UCSD-AML1 (cell line): Measurements from ENCODE around the gene KNTC1.
"Not testable (repeated sequence)": the region's sequence is repeated elsewhere in the genome, so short reads cannot be mapped to it uniquely, and the experiment has no call there.

Source experiments
- DNase-seq: peaks from one replicate; lab custom pipeline; 2025; ENCODE audit not compliant: unreplicated experiment; lab: John Stamatoyannopoulos, UW

Gene KNTC1

GRCh38 chr12:122635471-122635870, 108.4 kb downstream of the KNTC1 start:
- no peak for DNase-seq

DNA sequence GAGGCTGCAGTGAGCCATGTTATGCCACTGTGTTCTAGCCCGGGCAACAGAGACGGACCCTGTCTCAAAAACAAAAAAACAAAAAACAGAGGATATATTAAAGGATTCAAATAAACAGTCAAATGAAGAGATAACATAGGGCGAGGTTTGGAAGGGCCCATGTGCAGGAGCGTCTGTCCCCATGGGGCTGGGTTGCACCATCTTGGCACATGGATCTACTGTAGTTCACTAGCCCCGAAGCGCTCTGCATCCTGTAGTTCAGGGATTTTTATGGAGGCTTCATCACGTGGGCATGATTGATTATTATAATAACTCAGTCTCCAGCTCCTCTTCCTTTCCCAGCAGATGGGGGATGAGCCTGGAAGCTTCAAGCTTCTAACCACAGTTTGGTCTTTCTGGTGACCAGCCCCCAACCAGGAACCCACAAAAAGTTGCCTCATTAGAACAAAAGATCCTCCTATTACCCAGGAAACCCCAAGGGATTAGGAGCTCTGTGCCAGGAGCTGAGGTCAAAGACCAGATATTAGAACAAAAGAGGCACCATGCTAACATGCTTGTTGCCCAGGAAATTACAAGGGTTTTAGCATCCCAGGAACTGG, 116.3 kb downstream of the KNTC1 start:
- no peak for DNase-seq

- DNase-seq, result peak; percentile 44
These were observed 119.6 kb downstream of the KNTC1 start for GRCh38 chr12:122646517-122647217.

DNA sequence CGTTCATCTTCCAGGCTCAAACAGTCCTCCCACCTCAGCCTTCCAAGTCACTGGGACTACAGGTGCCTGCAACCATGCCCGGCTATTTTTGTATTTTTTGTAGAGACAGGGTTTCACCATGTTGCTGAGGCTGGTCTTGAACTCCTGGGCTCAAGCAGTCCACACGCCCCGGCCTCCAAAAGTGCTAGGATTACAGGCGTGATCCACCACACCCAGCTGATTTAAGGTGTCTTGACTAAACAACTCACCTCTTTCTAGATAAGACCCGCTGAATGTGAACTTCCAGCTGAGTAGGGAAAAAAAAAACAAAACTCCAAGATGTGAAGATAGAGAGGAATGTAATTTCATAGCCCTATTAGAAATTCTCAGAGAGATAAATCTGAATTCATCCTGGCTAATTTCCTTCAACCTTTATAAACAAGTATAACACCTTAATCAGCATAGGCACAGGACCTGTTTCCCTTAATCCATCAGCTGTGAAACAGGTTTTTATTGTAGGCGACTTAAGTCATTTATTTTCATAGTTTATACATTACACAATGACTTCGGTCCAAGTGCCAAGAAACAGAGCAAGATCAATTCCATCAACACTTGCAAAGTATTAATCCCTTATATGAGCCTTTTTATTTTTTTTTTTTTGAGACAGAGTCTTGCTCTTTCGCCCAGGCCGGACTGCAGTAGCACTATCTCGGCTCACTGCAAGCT, 124.6 kb downstream of the KNTC1 start:
- DNase-seq, result no peak

DNA sequence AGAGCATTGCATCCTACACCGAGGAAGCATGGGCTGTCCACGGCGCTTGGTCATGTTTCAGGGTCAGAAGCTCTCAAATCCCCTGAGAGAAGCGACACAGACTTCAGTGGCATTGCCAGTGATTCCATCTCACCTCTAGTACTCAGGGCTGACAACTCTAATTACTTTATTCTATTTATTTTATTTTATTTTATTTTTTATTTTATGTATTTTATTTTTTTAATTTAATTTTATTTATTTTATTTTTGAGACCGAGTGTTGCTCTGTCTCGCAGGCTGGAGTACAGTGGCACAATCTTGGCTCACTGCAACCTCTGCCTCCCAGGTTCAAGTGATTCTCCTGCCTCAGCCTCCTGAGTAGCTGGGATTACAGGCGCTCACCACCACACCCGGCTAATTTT, 126.2 kb downstream of the KNTC1 start:
- not testable (repeated sequence) for DNase-seq

GRCh38 chr12:122656298-122656697, 129.2 kb downstream of the KNTC1 start:
- DNase-seq, result no peak

- DNase-seq, result no peak
These were observed 132.5 kb downstream of the KNTC1 start for GRCh38 chr12:122659579-122659978.

GRCh38 chr12:122661246-122661645, 134.2 kb downstream of the KNTC1 start:
- no peak for DNase-seq

DNA sequence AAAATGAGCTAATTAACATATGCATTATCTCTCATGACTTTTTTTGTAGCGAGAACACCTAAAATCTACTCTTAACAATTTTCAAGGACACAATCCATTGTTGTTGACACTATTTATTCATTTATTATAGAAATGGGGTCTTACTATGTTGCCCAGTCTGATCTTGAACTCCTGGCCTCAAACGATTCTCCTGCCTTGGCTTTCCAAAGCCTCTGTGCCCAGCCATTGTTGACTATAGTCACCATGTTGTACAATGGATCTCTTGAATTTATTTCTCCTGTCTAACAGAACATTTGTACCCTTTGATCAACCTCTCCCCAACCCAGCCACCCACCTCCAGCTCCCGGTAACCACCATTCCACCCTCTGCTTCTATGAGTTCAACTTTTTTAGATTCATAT, 134.9 kb downstream of the KNTC1 start:
- DNase-seq, result no peak

GRCh38 chr12:122665349-122665748, 138.3 kb downstream of the KNTC1 start:
- no peak for DNase-seq

- DNase-seq, result no peak
These were observed 138.7 kb downstream of the KNTC1 start for GRCh38 chr12:122665759-122666158.

DNA sequence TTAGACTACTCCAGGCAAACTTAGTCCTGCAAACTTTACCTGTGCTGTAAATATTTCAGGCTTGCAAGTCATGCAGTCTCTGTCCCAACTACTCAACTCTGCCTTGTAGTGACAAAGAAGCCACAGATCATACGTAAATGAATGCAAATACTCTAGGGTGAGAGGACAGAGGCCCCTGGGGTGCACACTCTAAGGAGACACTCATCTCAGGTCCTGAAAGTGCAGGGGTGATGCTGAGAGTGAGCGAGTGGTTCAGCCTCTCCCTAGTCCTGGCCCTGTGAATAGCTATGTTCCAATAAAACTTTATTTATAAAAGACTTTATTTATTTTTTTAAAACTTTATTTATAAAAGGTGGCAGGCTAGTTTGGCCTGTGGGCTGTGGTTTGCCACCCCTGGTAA, 141.2 kb downstream of the KNTC1 start:
- DNase-seq, result no peak

DNA sequence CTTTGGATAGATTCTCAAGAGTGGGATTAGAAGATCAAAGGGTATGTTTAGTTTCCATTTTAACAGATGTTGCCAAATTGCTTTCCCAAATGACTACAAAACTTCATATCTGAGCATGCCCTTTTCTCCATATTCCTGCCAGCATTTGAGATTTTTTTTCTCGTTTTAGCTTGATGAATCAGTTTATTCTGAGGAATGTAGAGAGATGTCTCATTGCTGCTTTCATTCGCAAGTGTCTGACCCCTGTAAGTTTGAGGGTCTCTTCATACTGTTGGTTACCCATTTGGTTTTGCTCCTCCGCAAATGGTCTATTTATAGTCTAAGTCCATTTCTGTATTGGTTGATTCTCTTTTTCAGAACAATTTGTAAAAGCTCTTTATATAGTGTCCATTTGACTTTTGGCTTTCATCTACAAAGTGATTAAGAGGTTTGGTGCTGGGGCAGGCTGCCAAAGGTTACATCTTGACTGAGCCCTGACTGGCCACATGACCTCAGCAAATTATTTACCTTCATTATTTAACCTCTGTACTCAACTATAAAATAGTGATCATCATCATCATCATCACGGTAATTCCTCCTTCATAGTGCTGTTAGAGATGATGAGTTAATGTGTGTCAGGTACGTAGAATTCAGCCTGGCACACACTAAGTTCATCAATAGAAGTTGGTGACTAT, 142.5 kb downstream of the KNTC1 start:
- no peak for DNase-seq

- DNase-seq, result no peak
These were observed 145.5 kb downstream of the KNTC1 start for GRCh38 chr12:122672515-122672914.
